ENCODE data around the gene DLG2. TPM values are rescaled to one million over a fixed set of nuclear protein-coding genes. Genes with fewer than 3 reads are reported as not detected.

Gene DLG2
- total RNA-seq, 1 experiment from 2014 or later: 2.7 TPM

GRCh38 chr11:83520849-83521248 lies 2106.3 kb downstream of the DLG2 start:
- H3K4me1 ChIP-seq (ENCODE audit: low read length): no peaks in the 10 kb centered on the region
- no peak for DNase-seq
- H3K36me3 ChIP-seq (ENCODE audit: insufficient read depth, low read length): no peaks in the 10 kb centered on the region
- no peaks in the 10 kb centered on the region for H3K9me2 ChIP-seq (replicated peaks; ENCODE audit: insufficient read depth, low read length)
- no peak overlapping the region for H3K27ac ChIP-seq (ENCODE audit: low read length)
- H3K27me3 ChIP-seq (ENCODE audit: low read length): no peaks in the 10 kb centered on the region
- no peak overlapping the region for H3K4me3 ChIP-seq (ENCODE audit: low read length)
- no peak overlapping the region for H3K4me2 ChIP-seq (ENCODE audit: low read depth, low read length, poor library complexity, severe bottlenecking)
- no peaks in the 10 kb centered on the region for H3K79me2 ChIP-seq (ENCODE audit: low read length)
- no peak overlapping the region for H2AFZ ChIP-seq (ENCODE audit: low read length)
- H3K9me3 ChIP-seq (ENCODE audit: low read length): no peaks in the 10 kb centered on the region
- no peak overlapping the region for H3K9ac ChIP-seq (ENCODE audit: low read length)
- no peaks in the 10 kb centered on the region for H4K20me1 ChIP-seq (ENCODE audit: insufficient read depth, low read depth, low read length)

- H3K79me2 ChIP-seq (ENCODE audit: low read length): no peaks in the 10 kb centered on the region
- no peak for DNase-seq
- H3K36me3 ChIP-seq (ENCODE audit: insufficient read depth, low read length): no peaks in the 10 kb centered on the region
- H4K20me1 ChIP-seq (ENCODE audit: insufficient read depth, low read depth, low read length): no peaks in the 10 kb centered on the region
- no peaks in the 10 kb centered on the region for H3K9me2 ChIP-seq (replicated peaks; ENCODE audit: insufficient read depth, low read length)
- no peak overlapping the region for H2AFZ ChIP-seq (ENCODE audit: low read length)
- H3K9ac ChIP-seq (ENCODE audit: low read length): no peak overlapping the region
- H3K4me1 ChIP-seq (ENCODE audit: low read length): no peaks in the 10 kb centered on the region
- H3K4me3 ChIP-seq (ENCODE audit: low read length): no peak overlapping the region
- H3K27ac ChIP-seq (ENCODE audit: low read length): no peak overlapping the region
- H3K9me3 ChIP-seq (ENCODE audit: low read length): no peaks in the 10 kb centered on the region
- no peaks in the 10 kb centered on the region for H3K27me3 ChIP-seq (ENCODE audit: low read length)
- no peak overlapping the region for H3K4me2 ChIP-seq (ENCODE audit: low read depth, low read length, poor library complexity, severe bottlenecking)
Observed at GRCh38 chr11:83511646-83512045, 2115.5 kb downstream of the DLG2 start.

- no peaks in the 10 kb centered on the region for H3K36me3 ChIP-seq (ENCODE audit: insufficient read depth, low read length)
- H2AFZ ChIP-seq (ENCODE audit: low read length): no peak overlapping the region
- no peak overlapping the region for H3K4me3 ChIP-seq (ENCODE audit: low read length)
- H3K9me3 ChIP-seq (ENCODE audit: low read length): no peaks in the 10 kb centered on the region
- H3K27me3 ChIP-seq (ENCODE audit: low read length): no peaks in the 10 kb centered on the region
- no peak for DNase-seq
- H3K4me1 ChIP-seq (ENCODE audit: low read length): no peaks in the 10 kb centered on the region
- no peak overlapping the region for H3K27ac ChIP-seq (ENCODE audit: low read length)
- no peak overlapping the region for H3K9ac ChIP-seq (ENCODE audit: low read length)
- H3K9me2 ChIP-seq (replicated peaks; ENCODE audit: insufficient read depth, low read length): no peaks in the 10 kb centered on the region
- no peak overlapping the region for H3K4me2 ChIP-seq (ENCODE audit: low read depth, low read length, poor library complexity, severe bottlenecking)
- H3K79me2 ChIP-seq (ENCODE audit: low read length): no peaks in the 10 kb centered on the region
- no peaks in the 10 kb centered on the region for H4K20me1 ChIP-seq (ENCODE audit: insufficient read depth, low read depth, low read length)
Observed at GRCh38 chr11:83510530-83511460, 2116.3 kb downstream of the DLG2 start.

- Histone ChIP-seq H2AFZ (ENCODE audit: low read length) (no peak overlapping the region), H3K4me2 (ENCODE audit: low read depth, low read length, poor library complexity, severe bottlenecking) (no peak overlapping the region), H3K79me2 (ENCODE audit: low read length) (no peaks in the 10 kb centered on the region), H3K9ac (ENCODE audit: low read length) (no peak overlapping the region), H3K36me3 (ENCODE audit: insufficient read depth, low read length) (no peaks in the 10 kb centered on the region), H3K27ac (ENCODE audit: low read length) (no peak overlapping the region), H3K9me2 (replicated peaks; ENCODE audit: insufficient read depth, low read length) (no peaks in the 10 kb centered on the region), H3K4me3 (ENCODE audit: low read length) (no peak overlapping the region), H4K20me1 (ENCODE audit: insufficient read depth, low read depth, low read length) (no peaks in the 10 kb centered on the region), H3K4me1 (ENCODE audit: low read length) (no peaks in the 10 kb centered on the region), H3K27me3 (ENCODE audit: low read length) (no peaks in the 10 kb centered on the region), H3K9me3 (ENCODE audit: low read length) (no peaks in the 10 kb centered on the region)
- DNase-seq: no peak
Observed at GRCh38 chr11:83508804-83509203, 2118.3 kb downstream of the DLG2 start.

GRCh38 chr11:83502041-83502440 lies 2125.1 kb downstream of the DLG2 start:
- Histone ChIP-seq H3K4me1 (ENCODE audit: low read length) (no peaks in the 10 kb centered on the region), H3K36me3 (ENCODE audit: insufficient read depth, low read length) (no peaks in the 10 kb centered on the region), H4K20me1 (ENCODE audit: insufficient read depth, low read depth, low read length) (no peaks in the 10 kb centered on the region), H3K27me3 (ENCODE audit: low read length) (no peaks in the 10 kb centered on the region; the same call in 1 of the 2 replicates), H2AFZ (ENCODE audit: low read length) (no peak overlapping the region), H3K9me2 (replicated peaks; ENCODE audit: insufficient read depth, low read length) (no peaks in the 10 kb centered on the region), H3K9ac (ENCODE audit: low read length) (no peak overlapping the region), H3K27ac (ENCODE audit: low read length) (no peak overlapping the region), H3K4me2 (ENCODE audit: low read depth, low read length, poor library complexity, severe bottlenecking) (no peak overlapping the region), H3K79me2 (ENCODE audit: low read length) (no peaks in the 10 kb centered on the region), H3K4me3 (ENCODE audit: low read length) (no peak overlapping the region), H3K9me3 (ENCODE audit: low read length) (no peaks in the 10 kb centered on the region)
- DNase-seq: no peak

GRCh38 chr11:83493917-83494316 lies 2133.2 kb downstream of the DLG2 start:
- H3K36me3 ChIP-seq (ENCODE audit: insufficient read depth, low read length): no peaks in the 10 kb centered on the region
- no peaks in the 10 kb centered on the region for H3K79me2 ChIP-seq (ENCODE audit: low read length)
- no peak overlapping the region for H3K4me3 ChIP-seq (ENCODE audit: low read length)
- DNase-seq: no peak
- no peak overlapping the region for H2AFZ ChIP-seq (ENCODE audit: low read length)
- no peak overlapping the region for H3K9ac ChIP-seq (ENCODE audit: low read length)
- H3K9me2 ChIP-seq (replicated peaks; ENCODE audit: insufficient read depth, low read length): no peaks in the 10 kb centered on the region
- no peaks in the 10 kb centered on the region for H4K20me1 ChIP-seq (ENCODE audit: insufficient read depth, low read depth, low read length)
- H3K4me2 ChIP-seq (ENCODE audit: low read depth, low read length, poor library complexity, severe bottlenecking): no peak overlapping the region
- H3K4me1 ChIP-seq (ENCODE audit: low read length): peaks cover 4% of the 10 kb centered on the region; the same call in 1 of the 2 replicates
- no peaks in the 10 kb centered on the region for H3K9me3 ChIP-seq (ENCODE audit: low read length)
- H3K27me3 ChIP-seq (ENCODE audit: low read length): peaks cover 3% of the 10 kb centered on the region; the same call in 1 of the 2 replicates
- no peak overlapping the region for H3K27ac ChIP-seq (ENCODE audit: low read length)

- no peak overlapping the region for H3K27ac ChIP-seq (ENCODE audit: low read length)
- no peak overlapping the region for H3K4me3 ChIP-seq (ENCODE audit: low read length)
- no peaks in the 10 kb centered on the region for H3K79me2 ChIP-seq (ENCODE audit: low read length)
- H3K4me2 ChIP-seq (ENCODE audit: low read depth, low read length, poor library complexity, severe bottlenecking): no peak overlapping the region
- no peak overlapping the region for H2AFZ ChIP-seq (ENCODE audit: low read length)
- H4K20me1 ChIP-seq (ENCODE audit: insufficient read depth, low read depth, low read length): no peaks in the 10 kb centered on the region
- DNase-seq: no peak
- H3K4me1 ChIP-seq (ENCODE audit: low read length): peaks cover 4% of the 10 kb centered on the region; the same call in 1 of the 2 replicates
- no peaks in the 10 kb centered on the region for H3K36me3 ChIP-seq (ENCODE audit: insufficient read depth, low read length)
- H3K9me2 ChIP-seq (replicated peaks; ENCODE audit: insufficient read depth, low read length): no peaks in the 10 kb centered on the region
- H3K9ac ChIP-seq (ENCODE audit: low read length): no peak overlapping the region
- no peaks in the 10 kb centered on the region for H3K9me3 ChIP-seq (ENCODE audit: low read length)
- H3K27me3 ChIP-seq (ENCODE audit: low read length): peaks cover 3% of the 10 kb centered on the region; the same call in 1 of the 2 replicates
Observed at GRCh38 chr11:83493034-83493433, 2134.1 kb downstream of the DLG2 start.

- Histone ChIP-seq H2AFZ (ENCODE audit: low read length) (no peak overlapping the region), H3K4me1 (ENCODE audit: low read length) (no peaks in the 10 kb centered on the region), H3K27me3 (ENCODE audit: low read length) (peaks cover 2% of the 10 kb centered on the region; the same call in 1 of the 2 replicates), H3K4me3 (ENCODE audit: low read length) (no peak overlapping the region), H3K4me2 (ENCODE audit: low read depth, low read length, poor library complexity, severe bottlenecking) (no peak overlapping the region), H3K9me2 (replicated peaks; ENCODE audit: insufficient read depth, low read length) (no peaks in the 10 kb centered on the region), H3K79me2 (ENCODE audit: low read length) (no peaks in the 10 kb centered on the region), H4K20me1 (ENCODE audit: insufficient read depth, low read depth, low read length) (no peaks in the 10 kb centered on the region), H3K9ac (ENCODE audit: low read length) (no peak overlapping the region), H3K36me3 (ENCODE audit: insufficient read depth, low read length) (no peaks in the 10 kb centered on the region), H3K27ac (ENCODE audit: low read length) (no peak overlapping the region), H3K9me3 (ENCODE audit: low read length) (no peaks in the 10 kb centered on the region)
- no peak for DNase-seq
Observed at GRCh38 chr11:83483808-83484207, 2143.3 kb downstream of the DLG2 start.

All from Karpas-422 (cell line).